Activated T-cell treated with anti-CD3 and anti-CD28 coated beads for 4 hours (primary cell): ENCODE results near the gene MSANTD1.

Experiments used
- DNase-seq: peaks from one replicate; pipeline ENCODE4 v3.0.0-alpha.2; 2020

Gene MSANTD1

GRCh38 chr4:3304831-3305609 is 56.1 kb downstream of the MSANTD1 start:
- DNase-seq = no peak

- DNase-seq = no peak
These were observed 56.8 kb downstream of the MSANTD1 start for GRCh38 chr4:3305610-3306371.
